Measurements from ENCODE around the gene TSPAN31.

The TSPAN31 gene

GRCh38 chr12:57754411-57755193 lies 9.8 kb downstream of the TSPAN31 start, which contains the start of gene MARCHF9:
TSS of gene MARCHF9 (plus strand) at chr12:57755103. CDS start at chr12:57755529, 426 bp downstream.
- DNase-seq: peak; percentile 84

- DNase-seq: no peak
These were observed 10.3 kb downstream of the TSPAN31 start for GRCh38 chr12:57755194-57755453.

GRCh38 chr12:57755454-57756372 lies 10.9 kb downstream of the TSPAN31 start:
- no peak for DNase-seq

- peak; percentile 42 for DNase-seq
These were observed 11.8 kb downstream of the TSPAN31 start for GRCh38 chr12:57756406-57757341.

GRCh38 chr12:57757771-57758170 lies 12.9 kb downstream of the TSPAN31 start:
- DNase-seq: no peak

GRCh38 chr12:57758552-57759359 lies 13.9 kb downstream of the TSPAN31 start:
- DNase-seq: no peak

- DNase-seq: no peak
These were observed 14.6 kb downstream of the TSPAN31 start for GRCh38 chr12:57759360-57759980.

- no peak for DNase-seq
These were observed 15.6 kb downstream of the TSPAN31 start for GRCh38 chr12:57760347-57760982.

- no peak for DNase-seq
These were observed 16.7 kb downstream of the TSPAN31 start for GRCh38 chr12:57761391-57761998.

GRCh38 chr12:57762463-57762862 lies 17.6 kb downstream of the TSPAN31 start:
- no peak for DNase-seq

GRCh38 chr12:57763881-57764661 lies 19.2 kb downstream of the TSPAN31 start:
- DNase-seq: no peak

- DNase-seq: no peak
These were observed 19.8 kb downstream of the TSPAN31 start for GRCh38 chr12:57764662-57765002.

- no peak for DNase-seq
These were observed 20.3 kb downstream of the TSPAN31 start for GRCh38 chr12:57765003-57765697.

GRCh38 chr12:57765698-57766463 lies 21.0 kb downstream of the TSPAN31 start:
- DNase-seq: no peak

GRCh38 chr12:57766464-57767304 lies 21.8 kb downstream of the TSPAN31 start, which contains the start of gene CYP27B1:
TSS of gene CYP27B1 (minus strand) at chr12:57767078. CDS start at chr12:57767041, 37 bp downstream.
- no peak for DNase-seq

GRCh38 chr12:57767305-57767698 lies 22.5 kb downstream of the TSPAN31 start:
- DNase-seq: no peak

- DNase-seq: no peak
These were observed 23.0 kb downstream of the TSPAN31 start for GRCh38 chr12:57767876-57768275.

All from NCI-H748 treated with DMSO at 0.1 percent for 48 hours (cell line).